ENCODE measurements around the gene GMDS.
A peak's percentile ranks its signal among the peaks of the same experiment; 100 is the strongest.

Gene GMDS
- 9.6 to 13.6 (median 12.1) reads per million in 4 donors for total RNA-seq

DNA sequence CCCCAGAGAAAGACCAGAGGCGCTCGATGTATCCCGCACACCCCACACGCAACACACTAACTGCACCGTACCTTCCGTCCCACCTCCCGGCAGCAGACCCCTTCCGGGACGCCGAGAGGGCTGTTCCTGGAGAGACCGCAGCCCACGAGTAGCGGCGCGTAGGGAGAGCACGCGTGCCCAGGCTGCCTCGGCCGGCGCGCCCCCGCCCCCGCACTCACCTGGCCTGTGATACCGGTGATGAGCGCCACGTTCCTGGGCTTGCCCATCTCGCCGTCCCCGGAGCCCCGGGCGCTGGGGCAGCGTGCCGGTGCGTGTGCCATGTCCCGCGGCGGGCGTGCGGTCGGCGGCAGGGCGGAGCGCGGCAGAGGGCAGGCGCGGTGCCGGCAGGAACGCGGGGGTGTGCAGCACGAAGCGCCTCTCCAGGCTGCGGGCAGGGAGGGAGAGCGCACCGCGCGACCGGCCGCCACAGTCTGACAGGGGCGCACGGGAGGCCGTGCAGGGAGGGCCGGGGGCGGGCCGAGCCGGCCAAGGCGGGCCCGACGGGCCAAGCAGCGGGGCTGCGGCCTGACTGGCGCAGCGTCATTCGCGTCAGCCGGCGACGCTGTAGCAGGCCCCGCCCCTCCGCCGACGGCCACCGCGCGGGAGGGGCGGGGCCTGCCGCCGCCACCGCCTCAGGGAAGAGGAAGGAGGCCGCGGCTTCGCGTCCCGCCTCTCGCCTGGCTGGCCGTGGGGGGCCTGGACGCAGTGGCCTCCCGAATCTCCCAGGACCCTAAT is at the start of gene GMDS:
Gene GMDS, minus strand, starts transcription at position 503 of the 774 bp plus-strand sequence.
- DNase-seq = peak; percentile 70 to 86 (median 73)

DNA sequence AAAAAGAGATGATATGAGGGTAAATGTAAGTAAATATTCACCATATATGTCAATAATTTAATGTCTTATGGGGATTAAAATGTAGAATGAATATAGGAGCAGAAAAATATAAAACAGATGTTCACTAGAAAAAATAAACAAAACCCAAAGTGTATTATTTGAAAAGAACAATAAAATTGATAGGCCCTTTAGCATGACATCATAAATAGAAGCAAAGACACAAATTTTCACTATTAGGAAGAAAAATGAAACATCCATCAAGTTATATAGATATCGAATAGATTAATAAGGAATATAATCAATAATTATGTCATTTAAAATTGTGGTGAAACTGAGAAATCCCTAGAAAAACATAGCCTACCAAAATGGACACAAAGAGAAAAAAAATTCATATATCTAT is 40.1 kb upstream of the GMDS start:
- DNase-seq = no peak

DNA sequence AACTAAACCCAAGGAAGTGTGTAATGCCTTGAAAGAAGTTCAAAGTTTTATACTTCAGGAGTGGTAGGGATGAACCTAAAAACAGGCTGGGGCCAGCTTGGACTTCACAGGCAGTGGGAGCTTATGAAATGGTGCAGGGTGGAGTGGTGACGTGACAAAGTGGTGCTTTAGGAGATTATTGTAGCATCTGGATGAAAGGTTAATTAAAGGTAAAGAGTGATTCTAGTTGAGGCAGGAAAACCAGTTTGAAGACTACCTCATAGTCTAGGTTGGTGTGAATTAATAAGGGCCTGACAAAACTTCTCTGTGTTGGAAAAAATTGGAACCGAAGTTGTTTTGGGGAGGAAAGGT is 30.5 kb upstream of the GMDS start:
- no peak for DNase-seq

DNA sequence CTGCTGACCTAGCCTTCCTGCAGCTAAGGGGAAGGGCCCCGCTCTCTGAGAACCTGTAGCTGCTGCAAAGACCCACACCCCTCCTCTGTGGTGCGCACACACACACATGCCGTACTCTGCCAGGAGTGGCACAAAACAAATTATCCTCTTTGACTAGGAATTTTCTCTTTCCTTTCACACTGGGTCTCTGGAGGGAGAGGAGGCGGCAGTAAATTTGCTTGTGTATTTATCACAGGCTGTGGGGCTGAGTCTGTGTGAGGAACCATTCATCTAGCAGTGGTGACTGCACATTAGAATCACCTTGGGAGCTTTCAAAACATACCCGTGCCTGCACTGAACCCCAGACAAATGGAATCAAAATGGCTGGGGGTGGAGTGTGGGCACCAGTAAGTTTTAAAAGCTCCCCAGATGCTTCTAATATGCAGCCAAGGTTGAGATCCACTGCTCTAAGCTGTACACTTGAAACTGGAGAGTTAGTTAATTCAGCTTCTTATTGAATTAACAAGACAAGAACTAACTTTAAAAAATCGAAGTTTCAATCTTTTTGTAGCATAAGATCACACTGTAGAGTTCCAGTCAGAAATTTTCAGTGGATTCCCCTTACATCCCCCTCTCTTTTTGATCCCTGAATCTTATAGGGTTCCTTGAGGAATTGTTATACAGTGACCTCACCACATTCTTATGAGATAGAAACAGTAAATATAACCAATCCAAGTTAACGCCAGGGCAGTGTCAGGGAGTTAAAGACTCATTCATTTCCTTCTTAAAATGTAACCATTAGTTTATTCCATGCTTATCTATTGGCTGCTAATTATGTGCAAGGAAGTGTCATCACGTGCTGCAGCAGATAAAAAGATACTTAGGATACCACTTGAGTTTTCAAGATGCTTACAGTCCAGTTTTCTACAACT is 29.8 kb upstream of the GMDS start:
- no peak for DNase-seq

DNA sequence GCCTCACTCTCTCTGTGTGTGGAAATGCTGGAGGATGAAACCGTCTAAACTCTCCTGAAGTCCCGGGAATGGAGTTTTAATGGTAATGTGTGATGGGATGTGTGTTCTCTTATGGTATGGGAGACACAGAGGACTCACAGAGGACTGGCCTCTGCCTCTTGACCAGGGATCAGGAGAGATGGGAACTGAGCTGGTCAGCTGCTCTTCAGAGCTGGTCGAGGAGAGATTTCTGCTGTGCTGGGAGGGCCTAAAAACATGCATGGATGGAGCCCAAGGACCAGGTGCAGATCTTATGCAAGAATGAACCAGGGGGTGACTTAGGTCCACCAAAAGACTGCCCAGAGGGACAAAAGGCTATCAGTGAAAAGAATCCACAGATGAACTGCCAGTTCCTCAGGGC is 27.3 kb upstream of the GMDS start:
- no peak for DNase-seq

DNA sequence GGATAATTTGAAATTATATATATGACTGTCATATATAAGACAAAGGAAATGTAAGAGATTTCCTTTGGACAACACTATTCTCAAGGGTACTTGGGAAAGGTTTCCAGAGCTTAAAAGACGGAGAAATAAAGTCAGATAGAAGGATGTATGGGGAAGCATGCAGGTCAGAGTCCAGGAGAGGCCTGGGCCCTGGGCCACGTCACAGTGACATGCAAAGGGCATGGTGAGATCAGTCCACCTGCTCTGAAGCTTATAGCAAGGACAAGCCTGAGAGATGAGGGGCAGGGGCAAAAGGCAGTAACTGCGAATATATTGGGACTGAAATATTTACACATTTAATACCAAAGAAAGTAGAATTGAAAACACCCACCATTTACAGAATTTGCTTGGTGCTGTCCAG is 24.6 kb upstream of the GMDS start:
- DNase-seq = no peak

DNA sequence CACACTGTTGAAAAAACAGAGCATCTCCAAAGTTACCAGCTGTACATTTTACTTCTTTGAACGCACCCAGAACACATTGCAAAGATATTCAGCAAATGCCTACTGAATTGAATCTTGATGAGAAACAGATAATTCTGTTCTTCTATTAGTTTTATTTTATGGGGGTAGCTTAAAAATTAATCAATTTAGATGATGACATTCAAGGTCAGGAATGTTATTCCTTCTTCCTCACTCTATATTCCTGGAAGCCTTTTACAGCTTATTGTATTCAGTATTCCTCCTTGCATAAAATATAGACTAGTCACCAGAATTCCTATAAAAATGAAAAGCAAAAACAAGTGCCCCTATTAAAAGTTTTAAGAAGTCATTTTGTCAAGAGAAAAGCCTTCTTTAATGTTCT is 21.4 kb upstream of the GMDS start:
- DNase-seq = no peak

DNA sequence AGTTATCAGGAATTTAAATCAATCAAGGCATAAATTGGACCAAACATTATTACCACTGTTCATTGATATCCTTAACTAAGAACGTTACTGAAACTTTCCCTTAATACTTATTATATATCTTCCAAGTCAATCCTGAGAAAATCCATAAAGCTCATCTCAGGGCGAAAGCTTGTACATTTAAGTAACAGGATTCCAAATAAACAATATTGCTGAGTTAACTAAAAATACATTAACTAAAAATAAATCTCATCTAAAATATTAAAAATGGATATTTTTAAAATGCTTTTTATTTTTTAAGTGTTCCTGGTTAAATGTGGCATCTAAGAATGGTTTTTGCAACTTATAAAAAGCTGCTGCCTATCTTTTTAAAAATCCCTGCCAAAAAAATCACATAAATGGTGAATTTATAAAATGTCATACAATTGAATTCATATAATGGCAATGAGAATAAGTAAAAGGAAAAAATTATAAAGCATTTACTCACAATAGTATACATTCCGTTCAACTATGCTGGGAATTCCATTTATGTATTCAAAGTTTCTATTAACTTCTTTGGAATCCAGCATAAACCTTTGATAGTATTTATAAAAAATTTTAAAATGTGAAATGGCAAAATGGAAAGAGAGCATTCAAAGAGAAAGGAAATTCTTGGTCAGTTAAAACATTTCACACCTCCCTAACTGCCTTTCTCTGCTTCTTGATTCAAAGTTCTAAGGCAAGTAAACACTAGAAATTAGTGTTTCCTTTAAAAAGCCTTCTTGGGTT is 20.8 kb upstream of the GMDS start:
- DNase-seq = no peak

DNA sequence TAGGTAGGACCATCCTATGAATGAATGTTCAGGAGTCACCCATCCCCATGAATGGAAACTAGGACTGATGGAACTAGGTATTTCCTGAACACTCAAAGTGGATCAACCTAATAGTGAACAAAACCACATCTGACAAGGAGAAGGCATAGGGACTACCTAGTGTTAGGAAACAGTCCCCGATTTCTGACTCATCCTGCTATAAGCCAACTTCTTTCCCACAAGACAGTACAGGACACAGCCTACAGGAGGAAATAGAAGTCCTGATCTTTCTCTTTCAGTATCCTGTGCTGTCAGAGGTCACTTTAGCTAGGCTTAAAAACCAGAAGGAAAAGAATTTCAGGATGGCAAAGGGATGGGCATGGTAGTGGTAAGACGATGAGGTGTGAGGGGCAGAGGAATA is 19.5 kb upstream of the GMDS start:
- DNase-seq = no peak

DNA sequence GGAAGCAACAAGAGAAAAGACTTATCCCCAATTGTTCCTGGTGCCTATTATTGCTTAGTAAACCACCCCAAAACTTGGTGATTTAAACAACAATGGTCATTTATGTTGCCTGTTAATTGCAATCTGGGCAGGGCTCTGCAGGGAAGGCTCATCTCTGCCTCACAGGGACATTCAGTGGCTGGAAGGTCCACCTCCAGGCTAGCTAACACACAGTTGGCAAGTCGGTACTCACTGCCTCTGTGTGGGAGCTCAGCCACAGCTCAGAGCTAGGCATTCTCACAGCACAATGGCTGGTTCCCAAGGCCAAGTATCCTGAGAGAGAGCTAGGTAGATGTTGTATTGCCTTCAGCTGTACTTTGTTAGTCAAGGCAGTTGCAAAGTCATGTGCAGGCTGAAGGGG is 18.5 kb upstream of the GMDS start:
- DNase-seq = no peak

DNA sequence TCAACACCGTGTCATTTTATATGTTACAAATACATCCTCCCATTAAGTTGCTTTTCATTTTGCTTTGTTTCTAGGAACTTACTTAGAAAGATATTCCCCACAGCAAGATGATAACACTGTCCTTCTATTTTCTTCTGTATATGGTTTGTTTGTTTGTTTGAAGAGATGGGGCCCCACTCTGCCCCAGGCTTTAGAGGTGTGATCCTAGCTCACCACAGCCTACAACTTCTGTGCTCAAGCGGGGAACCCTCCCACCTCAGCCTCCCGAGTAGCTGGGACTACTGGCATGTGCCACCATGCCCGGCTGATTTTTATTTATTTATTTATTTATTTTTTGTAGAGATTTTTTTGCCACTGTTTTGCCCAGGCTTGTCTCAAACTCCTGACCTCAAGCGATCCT is 14.2 kb upstream of the GMDS start:
- no peak for DNase-seq

DNA sequence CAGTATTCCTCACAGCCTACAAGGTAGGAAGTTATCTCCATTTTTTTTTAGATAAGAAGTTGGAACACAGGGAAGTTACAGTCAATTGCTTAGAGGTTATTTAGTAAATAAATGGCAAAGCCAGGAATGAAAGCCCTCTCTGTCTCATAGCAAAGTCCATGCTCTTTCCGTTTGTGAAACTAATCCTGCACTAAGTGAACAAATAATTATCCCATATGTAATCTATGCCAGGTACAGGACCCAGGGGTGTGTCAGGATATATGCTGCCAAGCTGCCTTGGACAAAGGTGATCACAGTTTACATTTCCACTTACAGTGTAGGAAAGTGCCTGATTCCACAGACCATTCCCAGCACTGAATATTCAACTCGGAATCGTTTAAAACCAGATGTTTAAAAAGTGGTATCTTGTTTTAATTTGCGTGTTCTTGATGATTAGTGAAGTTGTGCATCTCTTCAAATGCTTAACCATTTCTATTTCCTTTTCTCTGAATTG is 13.6 kb upstream of the GMDS start:
- DNase-seq = no peak

DNA sequence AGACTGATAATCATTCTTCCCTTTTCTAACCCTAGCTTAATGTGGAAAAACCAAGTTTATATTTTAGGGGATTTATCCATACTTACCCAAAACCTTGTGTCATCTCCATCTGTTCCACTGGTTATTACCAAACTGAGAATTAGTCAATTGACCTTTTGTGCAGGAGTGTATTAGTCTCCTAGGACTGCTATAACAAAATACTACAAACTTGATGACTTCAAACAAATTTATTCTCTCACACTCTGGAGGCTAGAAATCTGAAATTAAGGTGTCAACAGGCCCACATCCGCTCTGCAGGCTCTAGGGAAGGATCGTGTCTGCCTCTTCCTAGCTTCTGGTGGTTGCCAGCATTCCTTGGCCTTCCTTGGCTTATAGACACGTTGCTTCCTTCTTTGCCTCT is 12.7 kb upstream of the GMDS start:
- DNase-seq = no peak

DNA sequence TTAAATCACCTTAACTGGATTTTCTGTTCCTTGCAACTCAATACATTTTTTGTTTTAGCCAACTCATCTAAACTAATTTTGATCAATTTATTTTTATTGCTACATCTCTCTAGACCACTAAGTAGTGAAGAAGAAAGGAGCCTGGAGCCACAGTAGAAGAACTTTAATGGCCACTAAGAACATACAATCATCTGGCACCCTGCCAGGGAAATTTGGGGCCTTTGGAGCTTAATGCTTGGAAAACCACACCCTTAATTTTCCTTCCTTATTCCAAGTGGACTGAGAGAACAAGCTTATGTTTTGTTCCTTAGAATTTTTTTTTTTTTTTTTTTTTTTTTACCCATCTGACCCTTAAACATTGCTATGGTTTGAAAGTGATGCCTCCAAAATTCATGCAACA is 12.0 kb upstream of the GMDS start:
- DNase-seq = no peak

DNA sequence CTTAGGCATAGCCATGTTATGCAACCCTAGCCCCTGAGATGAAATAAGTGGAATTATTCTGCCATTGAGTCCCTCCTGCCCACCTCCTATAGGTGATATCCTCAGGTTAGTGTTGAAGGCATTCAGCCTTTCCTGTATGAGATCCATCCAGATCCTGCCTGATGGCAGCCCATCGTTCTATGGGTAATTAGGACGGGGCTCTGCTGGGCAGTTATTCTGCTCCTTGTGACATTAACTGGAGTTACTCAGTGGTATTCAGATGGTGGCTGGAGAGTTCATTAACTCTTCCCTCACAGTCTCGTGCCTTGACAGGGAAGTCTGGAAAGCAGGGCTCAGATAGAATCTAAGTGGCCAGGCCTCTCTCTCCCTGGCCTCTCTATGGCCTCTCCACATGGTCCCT is 9.3 kb upstream of the GMDS start:
- no peak for DNase-seq

DNA sequence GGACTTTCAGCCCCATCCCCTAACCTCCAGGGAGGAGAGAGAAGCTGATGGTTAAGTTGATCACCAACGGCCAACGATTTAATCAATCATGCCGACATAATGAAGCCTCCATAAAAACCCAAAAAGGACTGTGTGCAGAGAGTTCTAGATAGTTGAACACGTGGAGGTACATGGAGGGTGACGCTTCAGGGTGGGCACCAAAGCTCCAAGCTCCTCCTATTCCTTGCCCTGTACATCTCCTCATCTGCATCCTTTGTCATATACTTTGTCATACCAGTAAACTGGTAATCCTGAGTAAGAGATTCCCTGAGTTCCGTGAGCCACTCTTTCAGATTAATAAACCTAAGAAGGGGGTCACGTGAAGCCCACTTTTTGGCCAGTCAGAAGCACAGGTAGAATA is 3.7 kb upstream of the GMDS start:
- no peak for DNase-seq

DNA sequence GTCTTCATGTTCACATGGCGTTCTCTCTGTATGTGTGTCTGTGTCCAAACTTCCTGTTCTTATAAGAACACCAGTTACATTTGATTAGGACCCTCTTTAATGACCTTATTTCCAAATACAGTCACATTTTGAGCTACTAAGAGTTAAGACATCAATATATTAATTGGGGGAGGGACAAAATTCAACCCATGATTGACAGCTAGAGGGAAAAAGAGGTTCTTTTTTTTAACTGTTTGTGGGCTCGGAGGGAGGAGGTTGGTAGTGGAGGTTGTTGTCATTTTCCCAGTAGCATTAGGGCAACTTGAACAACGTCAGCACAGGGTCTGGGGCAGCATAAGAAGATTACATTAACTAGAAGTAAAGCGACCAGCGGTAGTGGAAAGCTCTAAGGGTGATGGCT is 2.3 kb upstream of the GMDS start:
- no peak for DNase-seq

DNA sequence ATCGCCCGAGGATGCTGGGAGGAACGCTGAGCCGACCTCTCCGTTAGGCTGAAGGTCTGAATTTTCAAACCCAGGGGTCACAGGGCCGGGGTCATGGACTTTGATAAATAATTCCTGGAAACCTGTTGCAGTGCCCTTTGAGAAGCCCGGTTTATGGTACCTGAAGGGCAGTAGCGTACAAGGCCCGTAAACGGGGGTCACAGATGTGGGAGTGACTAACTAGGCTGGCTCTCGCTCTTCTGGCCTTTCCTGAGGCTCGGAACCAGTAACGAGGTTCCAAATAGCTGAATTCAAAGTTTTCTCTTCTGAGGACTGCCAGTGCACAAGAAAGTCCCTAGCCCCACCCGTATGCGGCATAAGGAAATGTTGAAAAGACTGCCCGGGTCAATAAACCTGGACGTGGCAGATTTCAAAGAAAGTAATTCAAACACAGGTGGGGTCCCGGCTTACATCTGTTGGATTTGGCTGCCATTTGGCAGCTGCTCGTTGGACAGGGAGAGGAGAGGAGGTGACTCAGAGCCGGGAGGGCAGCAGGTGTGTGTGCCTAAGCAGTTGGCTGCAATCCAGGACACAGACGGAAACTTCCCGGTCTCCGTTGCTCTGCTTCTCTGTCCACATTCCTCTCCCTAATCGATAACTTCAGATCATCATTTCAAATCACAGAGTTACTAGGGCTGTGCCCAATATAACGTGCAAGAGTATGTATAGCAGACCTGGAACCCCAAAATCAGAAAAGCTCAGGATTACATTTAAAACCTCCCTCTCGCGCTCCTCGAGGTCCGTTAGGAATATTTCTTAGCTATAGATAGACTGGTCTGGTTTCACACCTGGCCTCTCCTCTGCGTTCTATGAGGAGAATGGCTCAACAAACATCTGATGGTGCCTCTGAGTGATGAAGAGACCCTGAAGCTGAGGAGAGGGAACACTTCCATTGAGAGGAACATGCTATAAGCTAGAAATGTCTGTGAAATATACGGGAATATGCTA is 765 bp upstream of the GMDS start:
- DNase-seq = peak in 4 of 5 donors; percentile 21 to 33 (median 30)

DNA sequence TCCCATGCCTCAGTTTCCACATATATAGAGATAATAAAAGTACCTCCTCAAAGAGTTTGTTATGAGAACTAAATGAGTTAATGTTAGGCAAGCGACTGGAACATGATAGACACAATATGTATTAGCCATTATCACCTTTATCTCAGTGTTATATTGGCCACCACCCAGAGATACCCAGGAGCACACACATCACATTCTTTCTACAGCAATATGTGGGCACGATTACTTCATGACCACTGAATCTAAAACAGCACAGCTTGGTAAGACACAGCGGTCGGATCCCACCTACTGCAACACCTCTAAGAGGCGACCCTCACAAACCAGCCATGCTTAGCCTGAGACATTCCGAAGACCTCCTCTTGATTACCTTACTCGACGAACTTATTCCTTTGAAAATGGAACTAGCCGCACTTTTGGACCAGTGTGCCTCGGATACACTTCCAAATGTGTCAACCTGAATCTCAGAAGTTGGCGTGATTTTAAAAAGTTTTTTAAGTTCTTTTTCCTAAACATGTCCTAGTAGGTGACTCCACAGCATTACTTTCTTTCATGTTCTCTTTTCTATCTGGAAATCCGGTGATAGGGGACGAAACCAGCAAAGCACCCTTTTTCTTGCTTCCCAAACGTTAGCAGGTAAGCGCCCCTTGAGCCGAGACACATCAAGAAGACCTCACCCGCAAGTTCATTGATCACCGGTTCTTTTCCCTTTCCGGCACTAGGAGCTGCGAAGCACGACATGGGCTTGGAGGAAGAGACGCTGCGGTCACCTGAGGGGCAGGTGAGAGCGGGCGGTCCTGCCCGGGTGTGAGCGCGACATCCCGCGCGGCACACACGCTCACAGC is 923 bp downstream of the GMDS start:
- DNase-seq = no peak

DNA sequence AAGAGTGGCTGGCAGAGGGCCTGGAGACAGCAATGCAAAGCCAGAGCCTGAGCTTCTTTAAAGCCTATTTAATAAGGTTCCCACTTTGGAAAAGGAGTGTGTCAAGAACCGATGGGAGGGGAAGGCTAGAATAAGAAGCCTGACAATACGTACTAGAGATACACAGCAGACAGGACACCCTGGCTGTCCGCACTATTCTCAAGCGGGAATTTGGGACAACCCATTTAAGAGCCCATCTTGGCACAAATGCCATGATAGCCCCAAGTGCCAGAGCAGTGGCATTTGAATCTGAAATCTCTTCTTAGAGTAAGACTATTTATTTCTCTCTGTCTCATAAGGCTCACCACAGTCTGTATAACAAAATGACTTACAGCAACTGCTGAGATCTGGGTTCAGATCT is 3.1 kb downstream of the GMDS start:
- DNase-seq = no peak

DNA sequence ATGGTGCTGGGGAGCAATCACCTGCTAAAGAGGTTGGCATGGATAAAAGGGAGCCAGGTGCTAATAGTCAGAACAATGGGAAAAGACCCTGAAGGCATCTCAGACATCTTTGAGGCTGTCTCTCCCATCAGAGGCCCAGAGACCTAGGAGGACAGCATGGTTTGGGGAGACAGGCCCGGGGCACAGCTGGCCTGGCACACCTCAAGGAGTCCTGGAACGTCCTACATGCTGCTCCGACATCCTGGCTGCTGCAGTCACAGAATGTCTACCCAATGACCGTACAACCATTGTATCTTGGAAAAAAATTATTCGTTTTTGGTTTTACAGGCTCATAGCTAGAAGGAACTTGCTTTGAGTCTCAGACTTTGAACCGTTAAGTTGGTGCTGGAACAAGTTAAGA is 4.4 kb downstream of the GMDS start:
- DNase-seq = no peak
